Activated CD8-positive, alpha-beta memory T cell treated with anti-CD3 and anti-CD28 coated beads, Interleukin-2, amount 10 ng/mL, durations not matched to agents 7 days and 5 days (primary cell): ENCODE measurements around the gene REXO1. TPM values are rescaled to one million over a fixed set of nuclear protein-coding genes. Genes with fewer than 3 reads are reported as not detected.
"Not testable (repeated sequence)": the region's sequence is repeated elsewhere in the genome, so short reads cannot be mapped to it uniquely, and the experiment has no call there.

Source experiments
- ATAC-seq: fragments of 150-1000 bp; cut with Tn5 transposase; one replicate; pipeline ENCODE4 v1.10.0; 2021; ENCODE audit warnings: moderate library complexity
- CTCF ChIA-PET: fragments of 350-600 bp; sonication (Branson Sonifier 250); formaldehyde crosslinking; loops from one replicate; lab custom pipeline; 2021; ENCODE audit warnings: antibody characterized with exemption; lab: Charles Lee
- DNase-seq: peaks from one replicate; pipeline ENCODE4 v3.0.0-alpha.2; 2020
- H3K27ac Mint-ChIP-seq: one replicate; pipeline ENCODE4 v1.8.0; 2021; ENCODE audit warnings: mild to moderate bottlenecking, mixed read lengths
- H3K27me3 Mint-ChIP-seq: one replicate; pipeline ENCODE4 v1.8.0; 2021; ENCODE audit warnings: mixed read lengths
- H3K36me3 Mint-ChIP-seq: one replicate; pipeline ENCODE4 v1.8.0; 2021; ENCODE audit warnings: mild to moderate bottlenecking, mixed read lengths
- H3K4me1 Mint-ChIP-seq: one replicate; pipeline ENCODE4 v1.8.0; 2021; ENCODE audit warnings: mixed read lengths
- H3K4me3 Mint-ChIP-seq: one replicate; pipeline ENCODE4 v1.8.0; 2021; ENCODE audit warnings: mild to moderate bottlenecking, moderate library complexity, mixed read lengths
- H3K9me3 Mint-ChIP-seq: one replicate; pipeline ENCODE4 v1.8.0; 2022; ENCODE audit warnings: low read depth, mixed read lengths
- total RNA-seq, 2 experiments: library from RNA; stranded (reverse); gene quantifications; one replicate each; pipeline ENCODE4 v1.2.3, GENCODE V29; 2021

REXO1 gene
- 10 to 100 TPM; 58.4 to 68.4 TPM for total RNA-seq

GRCh38 chr19:1848399-1849131, at the start of gene REXO1:
REXO1 (minus strand) TSS chr19:1848483; CDS start chr19:1848358, 125 bp downstream.
- peak within 1 kb of the TSS; percentile 81 for H3K4me3 Mint-ChIP-seq
- H3K27ac Mint-ChIP-seq, result peak within 1 kb of the TSS; percentile 94
- DNase-seq, result peak; percentile 97
- CTCF ChIA-PET, result interaction anchor here (0.9 to 2.0 kb wide), 10 partner anchors 8 to 50 kb away, joined by 3 to 8 read pairs (median 4); no protein-coding TSS in a partner anchor
- H3K4me1 Mint-ChIP-seq, result peaks cover 50% of the 10 kb centered on the region
- H3K27me3 Mint-ChIP-seq, result no peaks in the 10 kb centered on the region
- ATAC-seq, result peak; percentile 78
- no peaks in the 10 kb centered on the region for H3K9me3 Mint-ChIP-seq
- H3K36me3 Mint-ChIP-seq, result no peaks in the 10 kb centered on the region

GRCh38 chr19:1896508-1896907, 48.2 kb upstream of the REXO1 start:
- no peaks in the 10 kb centered on the region for H3K36me3 Mint-ChIP-seq
- DNase-seq (no peak), ATAC-seq (no peak)
- peaks cover 43% of the 10 kb centered on the region for H3K4me1 Mint-ChIP-seq
- no peaks in the 10 kb centered on the region for H3K27me3 Mint-ChIP-seq
- CTCF ChIA-PET, result interaction anchor here (1.2 to 2.8 kb wide), 10 partner anchors 9 to 488 kb away, joined by 3 to 27 read pairs (median 10); partner anchors contain the start of gene ABHD17A
- no peaks in the 10 kb centered on the region for H3K9me3 Mint-ChIP-seq
- peak overlapping the region; percentile 98 for H3K27ac Mint-ChIP-seq
- H3K4me3 Mint-ChIP-seq, result peak overlapping the region; percentile 82

- Mint-ChIP-seq H3K9me3 (no peaks in the 10 kb centered on the region), H3K27ac (peak overlapping the region; percentile 42)
- no peak for ATAC-seq
Observed at GRCh38 chr19:1893791-1894190, 45.5 kb upstream of the REXO1 start.

GRCh38 chr19:1889907-1890306, 41.6 kb upstream of the REXO1 start:
- H3K36me3 Mint-ChIP-seq, result no peaks in the 10 kb centered on the region
- no peaks in the 10 kb centered on the region for H3K9me3 Mint-ChIP-seq
- no peak for DNase-seq
- H3K27me3 Mint-ChIP-seq, result no peaks in the 10 kb centered on the region
- no peak overlapping the region for H3K4me3 Mint-ChIP-seq
- no peak for ATAC-seq
- peaks cover 17% of the 10 kb centered on the region for H3K4me1 Mint-ChIP-seq
- no peak overlapping the region for H3K27ac Mint-ChIP-seq
- CTCF ChIA-PET, result interaction anchor here (1.6 kb wide), 2 partner anchors 13 to 266 kb away, joined by 3 to 4 read pairs; no protein-coding TSS in a partner anchor

More at GRCh38 chr19:1893791-1894190, 45.5 kb upstream of the REXO1 start:
- DNase-seq, result no peak
- CTCF ChIA-PET, result interaction anchor here (1.2 to 1.6 kb wide), 2 partner anchors 29 to 56 kb away, joined by 3 to 6 read pairs; no protein-coding TSS in a partner anchor
- H3K4me1 Mint-ChIP-seq, result peaks cover 41% of the 10 kb centered on the region
- H3K27me3 Mint-ChIP-seq, result no peaks in the 10 kb centered on the region
- H3K36me3 Mint-ChIP-seq, result no peaks in the 10 kb centered on the region
- H3K4me3 Mint-ChIP-seq, result no peak overlapping the region

- Mint-ChIP-seq H3K36me3 (peaks cover 10% of the 10 kb centered on the region), H3K27ac (no peak overlapping the region), H3K4me1 (peaks cover 20% of the 10 kb centered on the region), H3K9me3 (no peaks in the 10 kb centered on the region), H3K27me3 (no peaks in the 10 kb centered on the region), H3K4me3 (no peak overlapping the region)
- CTCF ChIA-PET, result interaction anchor here (2.8 kb wide), 1 partner anchor 9 kb away, joined by 13 read pairs; no protein-coding TSS in a partner anchor
- DNase-seq (no peak), ATAC-seq (no peak)
Observed at GRCh38 chr19:1888385-1888784, 40.1 kb upstream of the REXO1 start.

GRCh38 chr19:1886360-1886759, 38.1 kb upstream of the REXO1 start:
- not testable (repeated sequence) for H3K9me3 Mint-ChIP-seq, ATAC-seq, H3K4me3 Mint-ChIP-seq, H3K27ac Mint-ChIP-seq, H3K27me3 Mint-ChIP-seq, DNase-seq
- CTCF ChIA-PET, result interaction anchor here (0.9 to 1.4 kb wide), 2 partner anchors 9 to 10 kb away, joined by 3 read pairs; no protein-coding TSS in a partner anchor
- H3K4me1 Mint-ChIP-seq, result peaks cover 29% of the 10 kb centered on the region
- peaks cover 18% of the 10 kb centered on the region for H3K36me3 Mint-ChIP-seq

- DNase-seq (peak; percentile 96), ATAC-seq (peak; percentile 70)
- not testable (repeated sequence) for H3K9me3 Mint-ChIP-seq, H3K27me3 Mint-ChIP-seq
- H3K36me3 Mint-ChIP-seq, result peaks cover 18% of the 10 kb centered on the region
- peak within 1 kb of the TSS; percentile 90 for H3K4me3 Mint-ChIP-seq
- peaks cover 32% of the 10 kb centered on the region for H3K4me1 Mint-ChIP-seq
- CTCF ChIA-PET, result interaction anchor here (0.6 to 2.4 kb wide), 5 partner anchors 9 to 21 kb away, joined by 3 to 12 read pairs (median 3); no protein-coding TSS in a partner anchor
- peak within 1 kb of the TSS; percentile 98 for H3K27ac Mint-ChIP-seq
Observed at GRCh38 chr19:1885398-1886119, 37.3 kb upstream of the REXO1 start, which contains the start of gene ABHD17A. ABHD17A (minus strand) TSS chr19:1885496; CDS start chr19:1881566, 3,930 bp downstream.

- CTCF ChIA-PET, result interaction anchor here (0.6 to 2.4 kb wide), 3 partner anchors 9 to 20 kb away, joined by 3 to 12 read pairs (median 4); no protein-coding TSS in a partner anchor
- Mint-ChIP-seq H3K4me3 (peak overlapping the region; percentile 90), H3K27ac (peak overlapping the region; percentile 98), H3K4me1 (peaks cover 39% of the 10 kb centered on the region), H3K36me3 (peaks cover 18% of the 10 kb centered on the region), H3K9me3 (no peaks in the 10 kb centered on the region), H3K27me3 (no peaks in the 10 kb centered on the region)
- DNase-seq (no peak), ATAC-seq (peak; percentile 10)
Observed at GRCh38 chr19:1884719-1885334, 36.5 kb upstream of the REXO1 start.

- H3K27me3 Mint-ChIP-seq, result no peaks in the 10 kb centered on the region
- peak overlapping the region; percentile 98 for H3K27ac Mint-ChIP-seq
- peaks cover 40% of the 10 kb centered on the region for H3K4me1 Mint-ChIP-seq
- H3K36me3 Mint-ChIP-seq, result peaks cover 18% of the 10 kb centered on the region
- DNase-seq (peak; percentile 73), ATAC-seq (peak; percentile 20)
- CTCF ChIA-PET, result interaction anchor here (1.3 to 2.4 kb wide), 2 partner anchors 13 to 20 kb away, joined by 4 to 12 read pairs; no protein-coding TSS in a partner anchor
- H3K9me3 Mint-ChIP-seq, result no peaks in the 10 kb centered on the region
- peak overlapping the region; percentile 90 for H3K4me3 Mint-ChIP-seq
Observed at GRCh38 chr19:1884291-1884718, 36.0 kb upstream of the REXO1 start.

GRCh38 chr19:1883784-1884183, 35.5 kb upstream of the REXO1 start:
- no peaks in the 10 kb centered on the region for H3K9me3 Mint-ChIP-seq
- H3K4me1 Mint-ChIP-seq, result peaks cover 40% of the 10 kb centered on the region
- H3K36me3 Mint-ChIP-seq, result peaks cover 18% of the 10 kb centered on the region
- H3K27ac Mint-ChIP-seq, result peak overlapping the region; percentile 98
- peak; percentile 10 for ATAC-seq
- H3K4me3 Mint-ChIP-seq, result peak overlapping the region; percentile 90
- H3K27me3 Mint-ChIP-seq, result no peaks in the 10 kb centered on the region
- CTCF ChIA-PET, result interaction anchor here (2.4 kb wide), 1 partner anchor 13 kb away, joined by 12 read pairs; no protein-coding TSS in a partner anchor
- DNase-seq, result peak; percentile 57

- DNase-seq, result no peak
- Mint-ChIP-seq H3K36me3 (peaks cover 18% of the 10 kb centered on the region), H3K4me1 (peaks cover 40% of the 10 kb centered on the region), H3K27me3 (no peaks in the 10 kb centered on the region), H3K9me3 (no peaks in the 10 kb centered on the region), H3K4me3 (peak overlapping the region; percentile 90), H3K27ac (peak overlapping the region; percentile 98)
- CTCF ChIA-PET, result interaction anchor here (0.8 to 2.4 kb wide), 6 partner anchors 8 to 47 kb away, joined by 3 to 12 read pairs (median 6); no protein-coding TSS in a partner anchor
- peak; percentile 1 for ATAC-seq
Observed at GRCh38 chr19:1882786-1883692, 34.8 kb upstream of the REXO1 start.
